Measurements from ENCODE around the gene ZCWPW1. TPM values are rescaled to one million over a fixed set of nuclear protein-coding genes. Genes with fewer than 3 reads are reported as not detected.

Gene ZCWPW1
- total RNA-seq, 2 donors from 2014 or later: 1.2 to 1.6 TPM

DNA sequence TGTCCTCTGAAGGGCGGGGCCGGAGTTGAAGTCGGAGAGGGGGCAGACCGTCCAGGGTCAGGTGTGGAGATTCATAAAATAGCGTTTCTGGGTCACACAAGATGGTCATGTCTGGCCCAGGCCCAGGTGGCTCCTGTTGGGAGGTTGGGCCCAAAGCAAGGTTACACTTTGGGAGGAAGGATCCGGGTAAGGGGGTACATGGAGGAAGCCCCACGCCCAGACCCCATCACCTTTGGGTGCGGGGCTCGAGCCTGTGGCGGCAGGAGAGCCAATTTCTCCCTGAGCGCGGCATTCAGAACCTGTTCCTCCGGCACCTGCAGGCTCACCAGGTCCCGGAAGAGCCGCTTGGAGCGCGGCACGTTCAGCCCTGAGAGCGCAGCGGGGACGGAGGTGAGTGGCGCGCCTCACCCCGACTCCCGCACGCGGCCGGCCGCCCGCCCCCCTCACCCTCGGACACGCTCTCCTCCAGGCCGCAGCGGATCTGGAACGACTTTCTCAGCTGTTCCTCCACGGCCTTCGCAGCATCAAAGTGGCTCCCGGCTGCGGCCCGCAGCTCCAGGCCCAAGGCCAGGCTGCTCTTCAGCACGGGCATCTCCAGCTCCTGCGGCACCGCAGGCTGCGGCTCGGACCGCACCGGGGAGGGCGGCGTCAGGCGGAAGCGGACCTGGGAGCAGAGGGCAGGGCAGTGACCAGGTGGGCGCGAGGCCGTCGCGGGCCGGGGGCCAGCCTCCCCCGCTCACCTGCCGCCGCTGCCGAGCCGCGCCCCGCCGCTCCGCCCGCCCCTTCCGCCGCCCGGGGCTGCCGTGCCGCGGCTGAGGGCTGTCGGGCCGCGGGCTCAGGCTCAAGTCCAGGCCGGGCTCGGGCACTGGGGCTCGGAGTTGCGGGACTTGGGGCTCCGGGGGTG, 7.2 kb upstream of the ZCWPW1 start:
- intact Hi-C loops (cut with DNase I, micrococcal nuclease): no loop called here
- peak; percentile 45 to 66 for DNase-seq

GRCh38 chr7:100434297-100435144, 6.0 kb upstream of the ZCWPW1 start:
- no peak for DNase-seq
- intact Hi-C loops (cut with DNase I, micrococcal nuclease): no loop called here
- ATAC-seq: no peak

More for the DNA sequence above, 7.2 kb upstream of the ZCWPW1 start:
- peak; percentile 55 for ATAC-seq

- ATAC-seq (no peak), DNase-seq (peak in 1 of 2 donors; percentile 11)
- intact Hi-C loops (cut with DNase I, micrococcal nuclease): no loop called here
Measured at GRCh38 chr7:100433592-100434296, 5.2 kb upstream of the ZCWPW1 start.

DNA sequence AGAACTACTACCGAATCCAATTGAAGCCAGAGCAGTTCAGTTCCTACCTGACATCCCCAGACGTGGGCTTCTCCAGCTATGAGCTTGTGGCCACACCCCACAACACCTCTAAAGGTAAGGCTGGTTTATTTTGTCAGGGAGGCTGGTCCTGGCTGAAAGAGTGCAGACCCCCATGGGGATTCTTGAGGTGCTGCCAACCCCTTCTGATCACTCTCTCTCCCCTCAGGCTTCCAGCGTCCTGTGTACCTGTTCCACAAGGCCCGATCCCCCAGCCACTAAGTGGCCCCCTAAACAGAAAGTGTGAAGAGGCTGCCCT, 4.7 kb upstream of the ZCWPW1 start:
- ATAC-seq: no peak
- intact Hi-C loops (cut with DNase I, micrococcal nuclease): no loop called here
- DNase-seq: no peak

DNA sequence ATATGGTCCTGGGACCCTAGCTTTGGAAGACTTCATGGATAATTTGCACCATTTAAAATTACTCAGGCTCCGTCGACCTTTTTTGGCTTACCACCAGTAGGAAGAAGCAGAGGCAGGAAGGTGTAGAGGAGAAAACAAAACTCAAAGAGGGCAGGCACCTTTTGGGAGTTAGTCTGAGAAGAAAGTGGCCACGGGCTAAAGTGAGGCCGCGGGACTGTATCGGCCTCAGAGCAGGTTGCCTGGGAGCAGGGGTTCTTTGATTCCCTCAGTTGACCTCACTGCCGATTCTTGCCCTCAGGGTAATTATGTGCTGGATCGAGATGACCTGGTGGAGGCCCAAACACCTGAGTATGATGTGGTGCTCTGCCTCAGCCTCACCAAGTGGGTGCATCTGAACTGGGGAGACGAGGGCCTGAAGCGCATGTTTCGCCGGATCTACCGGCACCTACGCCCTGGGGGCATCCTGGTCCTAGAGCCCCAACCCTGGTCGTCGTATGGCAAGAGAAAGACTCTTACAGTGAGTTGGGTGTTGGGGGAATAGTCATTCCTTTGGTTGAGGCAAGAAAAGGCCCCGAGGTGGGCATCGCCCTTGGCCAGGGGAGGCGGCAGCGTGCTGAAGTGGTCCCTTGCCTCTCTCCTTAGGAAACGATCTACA, 4.2 kb upstream of the ZCWPW1 start:
- intact Hi-C loops (cut with DNase I, micrococcal nuclease): no loop called here
- DNase-seq (no peak), ATAC-seq (no peak)

GRCh38 chr7:100432053-100432452, 3.5 kb upstream of the ZCWPW1 start:
- ATAC-seq (no peak), DNase-seq (no peak)
- intact Hi-C loops (cut with DNase I, micrococcal nuclease): no loop called here

- ATAC-seq (no peak), DNase-seq (peak in 1 of 2 donors; percentile 32)
- intact Hi-C loops (cut with DNase I, micrococcal nuclease): no loop called here
Measured at GRCh38 chr7:100431286-100431735, 2.8 kb upstream of the ZCWPW1 start.

DNA sequence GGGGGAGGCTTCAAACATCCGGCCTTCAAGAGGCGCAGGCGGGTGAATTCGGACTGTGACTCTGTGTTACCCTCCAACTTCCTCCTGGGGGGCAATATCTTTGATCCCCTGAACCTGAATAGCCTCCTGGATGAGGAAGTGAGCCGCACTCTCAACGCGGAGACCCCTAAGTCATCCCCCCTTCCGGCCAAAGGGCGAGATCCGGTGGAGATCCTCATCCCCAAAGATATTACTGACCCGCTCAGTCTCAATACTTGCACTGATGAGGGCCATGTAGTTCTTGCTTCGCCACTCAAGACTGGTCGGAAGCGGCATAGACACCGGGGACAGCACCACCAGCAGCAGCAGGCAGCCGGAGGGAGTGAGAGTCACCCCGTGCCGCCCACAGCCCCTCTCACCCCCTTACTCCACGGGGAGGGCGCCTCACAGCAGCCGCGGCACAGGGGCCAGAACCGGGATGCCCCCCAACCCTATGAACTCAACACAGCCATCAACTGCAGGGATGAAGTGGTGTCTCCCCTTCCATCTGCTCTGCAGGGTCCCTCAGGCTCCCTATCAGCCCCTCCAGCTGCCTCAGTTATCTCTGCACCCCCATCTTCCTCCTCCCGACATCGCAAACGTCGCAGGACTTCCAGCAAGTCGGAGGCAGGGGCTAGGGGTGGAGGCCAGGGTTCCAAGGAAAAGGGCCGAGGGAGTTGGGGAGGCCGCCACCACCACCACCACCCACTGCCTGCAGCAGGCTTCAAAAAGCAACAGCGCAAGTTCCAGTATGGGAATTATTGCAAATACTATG, 2.2 kb upstream of the ZCWPW1 start:
- intact Hi-C loops (cut with DNase I, micrococcal nuclease): no loop called here
- DNase-seq: peak; percentile 44 to 45
- ATAC-seq: no peak

DNA sequence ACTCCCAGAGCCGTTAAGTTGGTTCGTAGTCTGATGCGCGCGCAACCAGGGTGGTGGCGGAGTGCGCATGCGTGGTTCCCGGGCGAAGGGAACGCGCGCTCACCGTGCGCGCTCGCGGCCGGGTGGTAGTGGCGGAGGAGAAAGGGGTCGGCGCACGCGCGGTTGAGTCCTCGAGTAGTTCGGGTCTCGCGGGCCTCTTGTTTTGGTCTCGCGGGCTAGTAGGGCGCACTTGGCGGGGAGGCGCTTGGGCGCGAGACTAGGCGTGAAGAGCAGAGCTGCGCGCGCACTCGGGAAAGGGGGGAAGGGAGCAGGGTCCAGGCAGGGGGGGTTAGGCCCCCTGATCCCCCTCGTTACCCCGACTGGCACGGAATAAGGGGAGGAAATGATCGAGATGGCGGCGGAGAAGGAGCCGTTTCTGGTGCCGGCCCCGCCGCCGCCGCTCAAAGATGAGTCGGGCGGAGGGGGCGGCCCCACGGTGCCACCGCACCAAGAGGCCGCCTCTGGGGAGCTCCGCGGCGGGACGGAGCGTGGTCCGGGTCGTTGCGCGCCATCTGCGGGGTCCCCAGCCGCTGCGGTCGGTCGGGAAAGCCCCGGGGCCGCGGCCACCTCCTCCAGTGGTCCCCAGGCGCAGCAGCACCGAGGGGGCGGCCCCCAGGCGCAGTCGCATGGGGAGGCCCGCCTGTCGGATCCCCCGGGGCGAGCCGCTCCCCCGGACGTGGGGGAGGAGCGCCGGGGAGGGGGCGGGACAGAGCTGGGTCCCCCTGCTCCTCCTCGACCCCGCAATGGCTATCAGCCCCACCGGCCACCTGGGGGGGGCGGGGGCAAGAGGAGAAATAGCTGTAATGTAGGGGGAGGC, 1.4 kb upstream of the ZCWPW1 start, which contains the start of gene MEPCE:
TSS of gene MEPCE (plus strand) at position 195 of the 856 bp plus-strand sequence. CDS start at position 383, 188 bp downstream.
- ATAC-seq: peak; percentile 51
- intact Hi-C loops (cut with DNase I, micrococcal nuclease): no loop called here
- peak; percentile 97 for DNase-seq

- peak; percentile 75 for ATAC-seq
- DNase-seq: peak; percentile 100
- intact Hi-C loops (cut with DNase I, micrococcal nuclease): no loop called here
Measured at GRCh38 chr7:100428967-100429636, 599 bp upstream of the ZCWPW1 start.

DNA sequence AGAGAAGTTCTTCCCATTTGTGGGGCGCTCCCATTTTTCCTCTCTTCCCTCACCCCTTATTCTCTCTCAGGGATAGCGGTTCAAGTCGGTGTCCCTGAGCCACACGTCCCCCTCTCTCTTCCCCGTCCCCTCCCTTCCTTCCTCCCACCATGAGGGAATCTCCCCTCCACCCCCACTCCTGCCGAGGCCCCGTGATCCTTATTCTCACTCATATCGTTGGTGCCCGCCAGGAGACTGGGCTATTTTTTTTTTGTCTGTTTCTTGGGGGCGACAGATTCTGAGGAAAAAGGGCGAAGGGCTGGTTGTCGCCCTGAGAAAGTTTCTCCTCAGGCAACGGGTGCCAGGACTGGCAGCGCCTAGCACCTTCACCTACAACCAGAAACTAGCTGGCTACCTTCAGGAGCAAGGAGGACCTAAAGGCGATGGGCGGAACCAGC, 723 bp downstream of the ZCWPW1 start:
- DNase-seq (no peak), ATAC-seq (no peak)
- intact Hi-C loops (cut with DNase I, micrococcal nuclease): no loop called here

DNA sequence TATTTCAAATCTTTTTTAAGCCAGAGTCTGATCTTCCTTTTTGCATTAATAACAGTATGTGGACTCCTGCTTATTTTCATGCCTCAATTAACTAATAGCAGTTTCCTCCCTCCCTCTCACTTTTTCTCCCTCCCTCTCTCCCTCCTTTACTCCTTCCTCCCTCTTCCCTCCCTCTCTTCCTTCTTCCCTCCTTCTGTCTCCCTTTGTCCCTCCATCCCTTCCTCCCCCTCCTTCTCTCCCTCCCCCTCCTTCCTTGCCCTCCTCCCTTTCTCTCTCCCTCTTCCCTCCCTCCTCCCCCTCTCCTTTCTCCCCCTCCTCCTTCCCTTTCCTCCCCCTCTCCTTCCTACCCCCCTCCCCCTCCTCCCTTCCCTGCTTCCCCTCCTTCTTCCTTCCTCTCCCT, 2.0 kb downstream of the ZCWPW1 start:
- intact Hi-C loops (cut with DNase I, micrococcal nuclease): no loop called here
- DNase-seq (no peak), ATAC-seq (no peak)

GRCh38 chr7:100425347-100425746, 3.2 kb downstream of the ZCWPW1 start:
- intact Hi-C loops (cut with DNase I, micrococcal nuclease): no loop called here
- no peak for ATAC-seq
- DNase-seq: no peak

GRCh38 chr7:100423315-100423714, 5.2 kb downstream of the ZCWPW1 start:
- DNase-seq: no peak
- ATAC-seq: no peak
- intact Hi-C loops (cut with DNase I, micrococcal nuclease): no loop called here

DNA sequence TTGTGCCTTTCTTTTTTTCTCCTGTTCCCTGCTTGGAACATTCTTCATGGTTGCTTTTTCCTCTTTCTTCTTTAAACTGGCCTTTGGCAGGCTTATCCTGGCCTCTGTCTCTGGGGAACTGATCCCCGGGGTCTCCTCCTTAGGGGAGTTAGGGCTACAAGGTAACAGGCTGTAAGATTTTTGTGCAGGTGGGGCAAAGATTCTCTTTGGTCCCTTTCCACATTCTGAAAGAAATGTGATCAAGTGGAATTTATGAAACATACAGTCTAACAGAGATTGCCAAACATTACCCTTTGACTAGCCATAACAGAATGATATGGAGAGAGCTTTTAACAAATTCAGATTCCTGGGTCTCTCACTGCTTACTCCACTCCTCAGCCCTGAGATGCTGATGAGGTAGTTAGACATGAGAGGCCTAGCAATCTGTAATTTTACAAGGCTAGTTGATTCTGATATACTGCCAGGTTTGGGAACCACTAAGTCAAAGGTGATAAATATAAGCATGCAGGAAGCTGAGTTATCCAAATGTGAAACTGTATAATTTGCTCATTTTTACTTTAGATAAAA, 8.8 kb downstream of the ZCWPW1 start:
- ATAC-seq (no peak), DNase-seq (no peak)
- intact Hi-C loops (cut with DNase I, micrococcal nuclease): no loop called here

Data from left colon (tissue), 2 donors.